Measurements from ENCODE around the gene C12orf56. TPM values are rescaled to one million over a fixed set of nuclear protein-coding genes. Genes with fewer than 3 reads are reported as not detected.
"Not testable (repeated sequence)": the region's sequence is repeated elsewhere in the genome, so short reads cannot be mapped to it uniquely, and the experiment has no call there.

Gene C12orf56
- total and polyA plus RNA-seq, 4 donors, result 0.03 to 0.51 (median 0.12) TPM; not detected in 1

DNA sequence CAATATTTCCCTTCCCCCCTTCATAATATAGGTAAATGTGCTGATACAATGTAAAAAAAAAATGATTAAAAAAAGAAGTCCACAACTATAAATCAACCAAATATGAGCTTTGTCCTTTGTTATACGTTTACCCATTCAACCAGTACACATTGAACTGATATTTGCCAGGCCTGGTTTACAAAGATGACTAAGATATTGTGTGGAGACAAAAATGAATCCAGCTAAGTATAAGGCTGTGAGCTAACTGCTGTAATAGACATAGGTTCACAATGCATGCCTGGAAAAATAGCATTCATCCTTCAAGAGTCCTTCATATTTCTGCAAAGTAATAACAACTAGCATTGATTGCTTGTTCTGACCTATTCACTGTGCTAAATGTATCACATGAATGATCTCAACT lies 6.9 kb downstream of the C12orf56 start:
- H3K4me1 ChIP-seq (ENCODE audit: control insufficient read depth in 5 of 5, insufficient read depth in 5 of 5, low read length in 5 of 5), result no peaks in the 10 kb centered on the region
- no peak for DNase-seq

GRCh38 chr12:64362721-64363305 lies 27.7 kb downstream of the C12orf56 start:
- DNase-seq (no peak), ATAC-seq (ENCODE audit: insufficient read depth, low FRiP score) (no peak)
- H3K9me3 ChIP-seq (ENCODE audit: control insufficient read depth in 4 of 4, insufficient read depth in 3 of 4, low read length in 3 of 4), result no peaks in the 10 kb centered on the region
- H3K4me3 ChIP-seq, result no peak overlapping the region
- no peak for TF ChIP-seq CTCF (IDR thresholded peaks at IDR 0.05; ENCODE audit: control extremely low read depth, extremely low read depth)
- no peaks in the 10 kb centered on the region for H3K27me3 ChIP-seq (ENCODE audit: control insufficient read depth in 3 of 3, insufficient read depth in 3 of 3, low read length in 2 of 3)
- no peaks in the 10 kb centered on the region for H3K36me3 ChIP-seq (ENCODE audit: control insufficient read depth in 4 of 4, insufficient read depth in 4 of 4, low read length in 4 of 4)
- no peak overlapping the region for H3K27ac ChIP-seq (ENCODE audit: low read depth in 1 of 2, low read length in 1 of 2)
- H3K9ac ChIP-seq (ENCODE audit: insufficient read depth in 1 of 2, low read length in 2 of 2), result no peak overlapping the region
- 92 to 96% methylated on average over 4 of the region's 4 CpGs for WGBS, 2 donors
- no peaks in the 10 kb centered on the region for H3K4me1 ChIP-seq (ENCODE audit: control insufficient read depth in 5 of 5, insufficient read depth in 5 of 5, low read length in 5 of 5)

More for the DNA sequence above, 6.9 kb downstream of the C12orf56 start:
- 82 to 94% methylated on average over 1 of the region's 1 CpG for WGBS, 2 donors
- peaks cover 0 to 3% (median 0%) of the 10 kb centered on the region in 4 donors for H3K9me3 ChIP-seq (ENCODE audit: control insufficient read depth in 4 of 4, insufficient read depth in 3 of 4, low read length in 3 of 4)
- no peak overlapping the region for H3K9ac ChIP-seq (ENCODE audit: insufficient read depth in 1 of 2, low read length in 2 of 2)
- no peaks in the 10 kb centered on the region for H3K36me3 ChIP-seq (ENCODE audit: control insufficient read depth in 4 of 4, insufficient read depth in 4 of 4, low read length in 4 of 4)
- no peak overlapping the region for H3K4me3 ChIP-seq
- no peak for TF ChIP-seq CTCF (IDR thresholded peaks at IDR 0.05; ENCODE audit: control extremely low read depth, extremely low read depth)
- no peak for ATAC-seq (ENCODE audit: insufficient read depth, low FRiP score)
- no peak overlapping the region for H3K27ac ChIP-seq (ENCODE audit: low read depth in 1 of 2, low read length in 1 of 2)
- no peaks in the 10 kb centered on the region for H3K27me3 ChIP-seq (ENCODE audit: control insufficient read depth in 3 of 3, insufficient read depth in 3 of 3, low read length in 2 of 3)

DNA sequence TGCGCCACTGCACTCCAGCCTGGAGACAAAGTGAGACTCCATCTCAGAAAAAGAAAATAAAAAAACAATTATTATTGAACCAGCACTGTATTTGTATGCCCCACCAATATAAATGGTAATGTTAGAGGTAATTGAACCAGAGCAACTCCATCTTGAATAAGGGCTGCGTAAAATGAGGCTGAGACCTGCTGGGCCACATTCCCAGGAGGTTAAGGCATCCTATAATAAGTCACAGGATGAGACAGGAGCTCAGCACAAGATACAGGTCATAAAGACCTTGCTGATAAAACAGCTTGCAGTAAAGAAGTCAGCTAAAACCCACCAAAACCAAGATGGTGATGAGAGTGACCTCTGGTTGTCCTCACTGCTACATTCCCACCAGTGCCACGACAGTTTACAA lies 29.4 kb downstream of the C12orf56 start:
- not testable (repeated sequence) for H3K27ac ChIP-seq (ENCODE audit: low read depth in 1 of 2, low read length in 1 of 2); H3K9ac ChIP-seq (ENCODE audit: insufficient read depth in 1 of 2, low read length in 2 of 2); DNase-seq; H3K36me3 ChIP-seq (ENCODE audit: control insufficient read depth in 4 of 4, insufficient read depth in 4 of 4, low read length in 4 of 4); H3K9me3 ChIP-seq (ENCODE audit: control insufficient read depth in 4 of 4, insufficient read depth in 3 of 4, low read length in 3 of 4); ATAC-seq (ENCODE audit: insufficient read depth, low FRiP score); H3K27me3 ChIP-seq (ENCODE audit: control insufficient read depth in 3 of 3, insufficient read depth in 3 of 3, low read length in 2 of 3); H3K4me1 ChIP-seq (ENCODE audit: control insufficient read depth in 5 of 5, insufficient read depth in 5 of 5, low read length in 5 of 5); H3K4me3 ChIP-seq
- 92 to 96% methylated on average over 3 of the region's 3 CpGs for WGBS, 2 donors

GRCh38 chr12:64356209-64356608 lies 34.3 kb downstream of the C12orf56 start:
- not testable (repeated sequence) for H3K9ac ChIP-seq (ENCODE audit: insufficient read depth in 1 of 2, low read length in 2 of 2); H3K27ac ChIP-seq (ENCODE audit: low read depth in 1 of 2, low read length in 1 of 2); H3K36me3 ChIP-seq (ENCODE audit: control insufficient read depth in 4 of 4, insufficient read depth in 4 of 4, low read length in 4 of 4); ATAC-seq (ENCODE audit: insufficient read depth, low FRiP score); H3K27me3 ChIP-seq (ENCODE audit: control insufficient read depth in 3 of 3, insufficient read depth in 3 of 3, low read length in 2 of 3); DNase-seq; H3K4me1 ChIP-seq (ENCODE audit: control insufficient read depth in 5 of 5, insufficient read depth in 5 of 5, low read length in 5 of 5); H3K4me3 ChIP-seq; H3K9me3 ChIP-seq (ENCODE audit: control insufficient read depth in 4 of 4, insufficient read depth in 3 of 4, low read length in 3 of 4)
- 91 to 92% methylated on average over 2 of the region's 2 CpGs for WGBS, 2 donors

Data from lung (tissue), 12 donors.